GM12865 (cell line): Measurements from ENCODE around the gene FAF2.
A peak's percentile ranks its signal among the peaks of the same experiment; 100 is the strongest.

Source experiments
- DNase-seq: peaks from one replicate; pipeline ENCODE4 v3.0.0; 2010; ENCODE audit warnings: low read depth
- H3K4me3 ChIP-seq: 2 replicates; pipeline ENCODE4 v1.5.1; 2011; ENCODE audit warnings: mild to moderate bottlenecking, low read depth, low read length, control low read depth
- CTCF ChIP-seq: IDR thresholded peaks from 2 replicates; pipeline ENCODE4 v1.5.1; 2011; ENCODE audit warnings: low read length, control low read depth, low read depth, inconsistent platforms; ENCODE audit not compliant: insufficient read depth; ENCODE audit errors: missing control alignments

FAF2 gene

GRCh38 chr5:176447978-176448608 lies at the start of gene FAF2:
Gene FAF2 (plus strand): TSS chr5:176448385. CDS start chr5:176448408, 23 bp downstream.
- peak within 1 kb of the TSS; percentile 100 for H3K4me3 ChIP-seq
- DNase-seq = peak; percentile 99
- peak; percentile 97 for TF ChIP-seq CTCF

DNA sequence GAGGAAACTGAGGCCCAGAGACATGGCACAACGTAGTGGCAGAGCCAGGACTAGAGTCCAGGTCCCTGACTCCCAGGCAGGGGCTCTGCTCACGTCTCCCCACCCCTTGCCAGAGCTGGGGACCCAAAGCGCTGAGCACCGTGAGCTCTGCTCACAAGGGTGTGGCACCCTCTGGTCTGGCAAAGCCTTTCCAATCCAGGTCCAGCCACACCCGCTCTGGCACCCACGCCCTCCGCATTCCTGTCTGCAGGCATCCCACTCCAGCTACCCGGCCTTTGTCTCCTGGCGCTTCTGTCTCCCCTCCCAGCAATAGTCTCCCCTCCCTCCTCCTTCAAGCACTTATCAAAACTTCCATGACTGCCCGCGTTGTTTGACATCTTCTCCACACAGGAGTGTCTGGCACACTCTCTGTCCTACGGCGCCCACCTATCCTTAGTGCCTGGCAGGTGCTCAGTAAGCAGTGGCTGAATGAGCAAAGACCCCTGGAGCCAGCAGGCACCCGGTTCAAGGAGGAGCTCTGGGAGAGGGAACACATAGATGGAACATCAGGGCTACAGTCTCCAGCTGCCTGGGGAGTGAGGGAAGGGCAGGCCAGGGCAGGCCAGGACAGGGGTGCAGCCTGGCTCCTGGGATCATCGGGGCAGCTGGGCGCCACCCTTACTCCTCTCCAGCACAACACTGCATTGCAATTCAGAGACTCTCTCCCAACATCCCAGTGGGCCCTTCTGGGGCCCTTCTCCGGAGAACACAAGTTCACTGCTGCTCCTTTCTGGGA lies 47.6 kb upstream of the FAF2 start:
- H3K4me3 ChIP-seq = no peak overlapping the region
- no peak for TF ChIP-seq CTCF

GRCh38 chr5:176401281-176402205 lies 46.6 kb upstream of the FAF2 start:
- no peak for DNase-seq
- TF ChIP-seq CTCF = no peak
- no peak overlapping the region for H3K4me3 ChIP-seq

More for the DNA sequence above, 47.6 kb upstream of the FAF2 start:
- no peak for DNase-seq

DNA sequence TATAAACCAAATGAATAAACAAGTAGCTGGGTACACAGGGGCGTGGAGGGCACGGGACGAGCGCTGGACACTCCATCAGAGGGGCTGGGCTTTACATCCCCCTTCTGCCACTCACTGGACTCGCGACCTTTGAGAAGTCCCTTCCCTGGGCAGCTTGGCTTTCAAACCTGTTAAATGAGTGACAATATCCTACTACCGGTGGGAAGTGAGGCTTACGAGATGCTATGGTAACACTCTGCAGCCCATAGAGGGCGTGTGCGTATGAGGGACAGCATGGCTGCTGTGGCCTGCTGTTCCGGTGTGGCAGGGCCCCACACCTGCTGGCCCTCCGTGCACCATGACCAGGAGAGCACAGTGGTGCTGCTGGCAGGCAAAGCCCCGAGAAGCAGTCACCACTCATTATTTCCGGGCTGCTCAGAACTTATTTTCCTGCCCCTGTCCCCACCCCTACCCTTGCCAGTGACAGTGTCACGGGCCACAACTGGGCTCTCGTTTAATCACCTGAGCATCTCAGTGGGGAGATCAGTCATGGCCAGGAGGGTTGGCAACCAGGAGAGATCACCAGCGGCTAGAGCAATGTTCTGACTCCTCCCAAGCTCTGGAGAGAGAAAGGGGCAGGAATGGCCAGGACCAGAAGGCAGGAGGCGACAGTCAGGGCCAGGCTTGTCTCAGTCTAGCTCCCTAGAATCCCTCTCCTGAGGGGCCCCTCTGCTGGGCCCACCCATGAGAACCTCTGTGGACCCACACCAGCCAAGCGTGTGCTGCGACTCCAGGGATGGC lies 42.3 kb upstream of the FAF2 start:
- no peak for TF ChIP-seq CTCF
- no peak for DNase-seq

GRCh38 chr5:176406436-176407052 lies 41.6 kb upstream of the FAF2 start:
- no peak overlapping the region for H3K4me3 ChIP-seq
- DNase-seq = no peak
- TF ChIP-seq CTCF = no peak

More for the DNA sequence above, 42.3 kb upstream of the FAF2 start:
- no peak overlapping the region for H3K4me3 ChIP-seq
